CD4-positive, alpha-beta T cell treated with Interleukin-4 for 4 hours (primary cell): Measurements from ENCODE around the gene FKBP2.
A peak's percentile ranks its signal among the peaks of the same experiment; 100 is the strongest.

Experiments used
- DNase-seq: peaks from one replicate; pipeline ENCODE4 v3.0.0-alpha.2; 2020

The FKBP2 gene

GRCh38 chr11:64240435-64241240 is at the start of gene FKBP2:
FKBP2 (plus strand) TSS chr11:64241095; CDS start chr11:64242388, 1,293 bp downstream.
- peak; percentile 97 for DNase-seq

GRCh38 chr11:64192434-64192833 is 48.5 kb upstream of the FKBP2 start:
- no peak for DNase-seq

- no peak for DNase-seq
Observed at GRCh38 chr11:64196626-64197025, 44.3 kb upstream of the FKBP2 start.

GRCh38 chr11:64198511-64198910 is 42.4 kb upstream of the FKBP2 start:
- no peak for DNase-seq

GRCh38 chr11:64201543-64201942 is 39.4 kb upstream of the FKBP2 start:
- DNase-seq: no peak

- DNase-seq: no peak
Observed at GRCh38 chr11:64202992-64203391, 37.9 kb upstream of the FKBP2 start.

GRCh38 chr11:64203421-64204079 is 37.3 kb upstream of the FKBP2 start:
- DNase-seq: no peak

GRCh38 chr11:64204080-64204440 is 36.8 kb upstream of the FKBP2 start:
- DNase-seq: no peak

GRCh38 chr11:64204464-64204989 is 36.4 kb upstream of the FKBP2 start:
- DNase-seq: peak; percentile 87

- peak; percentile 72 for DNase-seq
Observed at GRCh38 chr11:64206457-64207255, 34.2 kb upstream of the FKBP2 start, which contains the start of gene FERMT3. FERMT3 (plus strand) TSS chr11:64206721; CDS start chr11:64207365, 644 bp downstream.

GRCh38 chr11:64207256-64208085 is 33.4 kb upstream of the FKBP2 start:
- DNase-seq: peak; percentile 78

GRCh38 chr11:64208086-64208795 is 32.7 kb upstream of the FKBP2 start:
- no peak for DNase-seq

GRCh38 chr11:64208796-64209562 is 31.9 kb upstream of the FKBP2 start:
- no peak for DNase-seq

GRCh38 chr11:64209563-64209843 is 31.4 kb upstream of the FKBP2 start:
- DNase-seq: no peak

GRCh38 chr11:64210301-64211020 is 30.4 kb upstream of the FKBP2 start:
- DNase-seq: no peak

GRCh38 chr11:64211181-64211872 is 29.6 kb upstream of the FKBP2 start:
- DNase-seq: no peak

GRCh38 chr11:64216879-64217278 is 24.0 kb upstream of the FKBP2 start:
- DNase-seq: no peak

- no peak for DNase-seq
Observed at GRCh38 chr11:64218628-64219353, 22.1 kb upstream of the FKBP2 start.

GRCh38 chr11:64219354-64219684 is 21.6 kb upstream of the FKBP2 start:
- DNase-seq: no peak
